GM23338 (cell line): ENCODE results near the gene BEGAIN. TPM values are rescaled to one million over a fixed set of nuclear protein-coding genes. Genes with fewer than 3 reads are reported as not detected.

Experiments used
- ATAC-seq: fragments of 200-7000 bp; cut with Tn5 transposase; 3 replicates; pipeline ENCODE4 v1.9.1; 2020
- DNase-seq: peaks from one replicate; pipeline ENCODE4 v3.0.0-alpha.2; 2015; ENCODE audit warnings: low spot score
- H2AFZ ChIP-seq: fragments of 200-600 bp; sonication (generic); 2 replicates; pipeline ENCODE4 v1.8.0; 2016; ENCODE audit warnings: antibody characterized with exemption, mild to moderate bottlenecking, moderate library complexity
- H3F3A ChIP-seq: fragments of 200-600 bp; sonication (generic); replicated peaks from 2 replicates; pipeline ENCODE4 v1.8.0; 2017; ENCODE audit warnings: antibody characterized with exemption, mixed run types, low read depth
- H3K27ac ChIP-seq: fragments of 200-600 bp; sonication (generic); 2 replicates; pipeline ENCODE4 v1.6.1; 2016; ENCODE audit warnings: low read depth
- H3K27me3 ChIP-seq: fragments of 200-600 bp; sonication (generic); 2 replicates; pipeline ENCODE4 v1.8.0; 2016; ENCODE audit warnings: mild to moderate bottlenecking, mixed run types, moderate library complexity; ENCODE audit not compliant: insufficient read depth
- H3K36me3 ChIP-seq: fragments of 200-600 bp; sonication (generic); 2 replicates; pipeline ENCODE4 v1.8.0; 2016; ENCODE audit warnings: mild to moderate bottlenecking; ENCODE audit not compliant: insufficient read depth
- H3K4me1 ChIP-seq: fragments of 200-600 bp; sonication (generic); 2 replicates; pipeline ENCODE4 v1.8.0; 2016; ENCODE audit warnings: mild to moderate bottlenecking, moderate library complexity; ENCODE audit not compliant: insufficient read depth
- H3K4me2 ChIP-seq: fragments of 200-600 bp; sonication (generic); 2 replicates; pipeline ENCODE4 v1.7.1; 2017; ENCODE audit warnings: mixed run types
- H3K4me3 ChIP-seq: fragments of 200-600 bp; sonication (generic); 2 replicates; pipeline ENCODE4 v1.6.1; 2016; ENCODE audit warnings: mixed run types
- H3K79me2 ChIP-seq: fragments of 200-600 bp; sonication (generic); replicated peaks from 2 replicates; pipeline ENCODE4 v1.8.0; 2017; ENCODE audit warnings: mild to moderate bottlenecking; ENCODE audit not compliant: insufficient read depth
- H3K9me2 ChIP-seq: fragments of 200-600 bp; sonication (generic); 2 replicates; pipeline ENCODE4 v1.8.0; 2017; ENCODE audit not compliant: insufficient read depth
- H4K20me1 ChIP-seq: fragments of 200-600 bp; sonication (generic); replicated peaks from 2 replicates; pipeline ENCODE4 v1.8.0; 2017; ENCODE audit warnings: mild to moderate bottlenecking; ENCODE audit not compliant: insufficient read depth
- H3K27ac Mint-ChIP-seq: 2 replicates; pipeline ENCODE4 v1.8.0; 2020; ENCODE audit warnings: inconsistent platforms, mild to moderate bottlenecking, moderate library complexity, mixed read lengths
- H3K27me3 Mint-ChIP-seq: 3 replicates; pipeline ENCODE4 v1.8.0; 2022; ENCODE audit warnings: low read depth, mild to moderate bottlenecking, moderate library complexity, mixed read lengths, inconsistent platforms; ENCODE audit not compliant: insufficient read depth, poor library complexity
- H3K36me3 Mint-ChIP-seq: 3 replicates; pipeline ENCODE4 v1.8.0; 2021; ENCODE audit warnings: low read depth, mild to moderate bottlenecking, inconsistent platforms, moderate library complexity, mixed read lengths
- H3K4me1 Mint-ChIP-seq: 3 replicates; pipeline ENCODE4 v1.8.0; 2020; ENCODE audit warnings: mild to moderate bottlenecking, inconsistent platforms, mixed read lengths
- H3K4me3 Mint-ChIP-seq: 3 replicates; pipeline ENCODE4 v1.8.0; 2021; ENCODE audit warnings: moderate library complexity, mild to moderate bottlenecking, inconsistent platforms, mixed read lengths
- H3K9me3 Mint-ChIP-seq: 3 replicates; pipeline ENCODE4 v1.8.0; 2020; ENCODE audit warnings: moderate library complexity, mild to moderate bottlenecking, inconsistent platforms, mixed read lengths
- EZH2phosphoT487 ChIP-seq: fragments of 200-600 bp; sonication (generic); IDR thresholded peaks from one replicate; pipeline ENCODE4 v1.8.1; 2018; ENCODE audit warnings: antibody characterized with exemption; ENCODE audit not compliant: unreplicated experiment
- NANOG ChIP-seq: IDR thresholded peaks from 2 replicates; pipeline ENCODE4 v1.6.1; 2016; ENCODE audit warnings: antibody characterized with exemption, borderline replicate concordance
- POLR2AphosphoS5 ChIP-seq: IDR thresholded peaks from 2 replicates; pipeline ENCODE4 v1.6.1; 2016; ENCODE audit warnings: antibody characterized with exemption, low read depth
- STAT1 ChIP-seq: IDR thresholded peaks from one replicate; pipeline ENCODE4 v1.6.1; 2016; ENCODE audit warnings: antibody characterized with exemption; ENCODE audit not compliant: unreplicated experiment
- ZNF114 ChIP-seq: fragments of 250-450 bp; sonication (Bioruptor Pico); IDR thresholded peaks from 2 replicates; pipeline ENCODE4 v1.5.0; 2020; ENCODE audit warnings: mild to moderate bottlenecking, moderate library complexity
- polyA plus RNA-seq: library from polyadenylated mRNA; unstranded; fragments of >200 nt; fragmentation: Nextera tagmentation; extraction: Ambion mirVana; gene quantifications from 2 replicates; pipeline ENCODE4 v1.2.1, GENCODE V29; 2016
- total RNA-seq: library from RNA; depleted of rRNA; stranded (reverse); fragments of >200 nt; shearing (Covaris generic); gene quantifications from 2 replicates; pipeline ENCODE4 v1.2.3, GENCODE V29; 2014
- TF ChIP-seq, protein P1 (sequence below): IDR thresholded peaks from 2 replicates; pipeline ENCODE4 v1.6.1; 2016; ENCODE audit warnings: antibody characterized with exemption
- TF ChIP-seq, protein P2 (sequence below): fragments of 250-450 bp; sonication (Bioruptor Pico); IDR thresholded peaks from 2 replicates; pipeline ENCODE4 v1.5.0; 2020; ENCODE audit warnings: mild to moderate bottlenecking, moderate library complexity
- TF ChIP-seq, protein P3 (sequence below): IDR thresholded peaks from one replicate; pipeline ENCODE4 v1.6.1; 2018; ENCODE audit warnings: antibody characterized with exemption; ENCODE audit not compliant: unreplicated experiment
- TF ChIP-seq, protein P4 (sequence below), 2 experiments: fragments of 200-600 bp in 1 of 2; sonication (generic) in 1 of 2; conservative IDR thresholded peaks; 2 replicates each; pipeline versions ENCODE4 v1.5.1 to v1.6.1; 2016 to 2017; ENCODE audit warnings: antibody characterized with exemption in 2 of 2, low read depth in 2 of 2, mild to moderate bottlenecking in 2 of 2, moderate library complexity in 1 of 2

The BEGAIN gene
- total and polyA plus RNA-seq, 2 experiments from 2014 or later: 0.60 to 2.4 TPM

DNA sequence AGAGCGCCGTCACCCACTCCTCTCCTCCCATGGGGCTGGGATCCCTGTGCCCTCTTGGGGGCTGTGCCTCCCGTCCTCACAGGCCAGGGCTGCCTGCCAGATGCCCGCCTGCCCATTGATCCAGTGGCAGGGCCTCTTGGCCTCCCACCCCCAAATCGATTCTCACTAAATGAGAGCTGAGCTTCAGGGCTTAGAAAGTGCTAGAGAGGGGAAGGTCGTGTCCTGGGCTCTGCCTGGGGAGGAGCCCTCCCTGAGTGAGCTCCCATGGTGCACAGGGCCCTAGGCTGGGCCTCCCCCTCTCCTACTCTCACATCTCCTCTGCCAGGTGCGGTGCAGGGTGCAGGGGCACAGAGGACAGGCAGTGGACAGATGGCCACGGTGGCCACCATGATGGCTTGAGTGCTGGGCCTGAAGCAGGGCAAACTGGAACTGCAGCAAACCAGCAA is 9.2 kb downstream of the BEGAIN start (continued):
- TF ChIP-seq, protein P1, sequence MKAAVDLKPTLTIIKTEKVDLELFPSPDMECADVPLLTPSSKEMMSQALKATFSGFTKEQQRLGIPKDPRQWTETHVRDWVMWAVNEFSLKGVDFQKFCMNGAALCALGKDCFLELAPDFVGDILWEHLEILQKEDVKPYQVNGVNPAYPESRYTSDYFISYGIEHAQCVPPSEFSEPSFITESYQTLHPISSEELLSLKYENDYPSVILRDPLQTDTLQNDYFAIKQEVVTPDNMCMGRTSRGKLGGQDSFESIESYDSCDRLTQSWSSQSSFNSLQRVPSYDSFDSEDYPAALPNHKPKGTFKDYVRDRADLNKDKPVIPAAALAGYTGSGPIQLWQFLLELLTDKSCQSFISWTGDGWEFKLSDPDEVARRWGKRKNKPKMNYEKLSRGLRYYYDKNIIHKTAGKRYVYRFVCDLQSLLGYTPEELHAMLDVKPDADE: no peak
- TF ChIP-seq, protein P2, sequence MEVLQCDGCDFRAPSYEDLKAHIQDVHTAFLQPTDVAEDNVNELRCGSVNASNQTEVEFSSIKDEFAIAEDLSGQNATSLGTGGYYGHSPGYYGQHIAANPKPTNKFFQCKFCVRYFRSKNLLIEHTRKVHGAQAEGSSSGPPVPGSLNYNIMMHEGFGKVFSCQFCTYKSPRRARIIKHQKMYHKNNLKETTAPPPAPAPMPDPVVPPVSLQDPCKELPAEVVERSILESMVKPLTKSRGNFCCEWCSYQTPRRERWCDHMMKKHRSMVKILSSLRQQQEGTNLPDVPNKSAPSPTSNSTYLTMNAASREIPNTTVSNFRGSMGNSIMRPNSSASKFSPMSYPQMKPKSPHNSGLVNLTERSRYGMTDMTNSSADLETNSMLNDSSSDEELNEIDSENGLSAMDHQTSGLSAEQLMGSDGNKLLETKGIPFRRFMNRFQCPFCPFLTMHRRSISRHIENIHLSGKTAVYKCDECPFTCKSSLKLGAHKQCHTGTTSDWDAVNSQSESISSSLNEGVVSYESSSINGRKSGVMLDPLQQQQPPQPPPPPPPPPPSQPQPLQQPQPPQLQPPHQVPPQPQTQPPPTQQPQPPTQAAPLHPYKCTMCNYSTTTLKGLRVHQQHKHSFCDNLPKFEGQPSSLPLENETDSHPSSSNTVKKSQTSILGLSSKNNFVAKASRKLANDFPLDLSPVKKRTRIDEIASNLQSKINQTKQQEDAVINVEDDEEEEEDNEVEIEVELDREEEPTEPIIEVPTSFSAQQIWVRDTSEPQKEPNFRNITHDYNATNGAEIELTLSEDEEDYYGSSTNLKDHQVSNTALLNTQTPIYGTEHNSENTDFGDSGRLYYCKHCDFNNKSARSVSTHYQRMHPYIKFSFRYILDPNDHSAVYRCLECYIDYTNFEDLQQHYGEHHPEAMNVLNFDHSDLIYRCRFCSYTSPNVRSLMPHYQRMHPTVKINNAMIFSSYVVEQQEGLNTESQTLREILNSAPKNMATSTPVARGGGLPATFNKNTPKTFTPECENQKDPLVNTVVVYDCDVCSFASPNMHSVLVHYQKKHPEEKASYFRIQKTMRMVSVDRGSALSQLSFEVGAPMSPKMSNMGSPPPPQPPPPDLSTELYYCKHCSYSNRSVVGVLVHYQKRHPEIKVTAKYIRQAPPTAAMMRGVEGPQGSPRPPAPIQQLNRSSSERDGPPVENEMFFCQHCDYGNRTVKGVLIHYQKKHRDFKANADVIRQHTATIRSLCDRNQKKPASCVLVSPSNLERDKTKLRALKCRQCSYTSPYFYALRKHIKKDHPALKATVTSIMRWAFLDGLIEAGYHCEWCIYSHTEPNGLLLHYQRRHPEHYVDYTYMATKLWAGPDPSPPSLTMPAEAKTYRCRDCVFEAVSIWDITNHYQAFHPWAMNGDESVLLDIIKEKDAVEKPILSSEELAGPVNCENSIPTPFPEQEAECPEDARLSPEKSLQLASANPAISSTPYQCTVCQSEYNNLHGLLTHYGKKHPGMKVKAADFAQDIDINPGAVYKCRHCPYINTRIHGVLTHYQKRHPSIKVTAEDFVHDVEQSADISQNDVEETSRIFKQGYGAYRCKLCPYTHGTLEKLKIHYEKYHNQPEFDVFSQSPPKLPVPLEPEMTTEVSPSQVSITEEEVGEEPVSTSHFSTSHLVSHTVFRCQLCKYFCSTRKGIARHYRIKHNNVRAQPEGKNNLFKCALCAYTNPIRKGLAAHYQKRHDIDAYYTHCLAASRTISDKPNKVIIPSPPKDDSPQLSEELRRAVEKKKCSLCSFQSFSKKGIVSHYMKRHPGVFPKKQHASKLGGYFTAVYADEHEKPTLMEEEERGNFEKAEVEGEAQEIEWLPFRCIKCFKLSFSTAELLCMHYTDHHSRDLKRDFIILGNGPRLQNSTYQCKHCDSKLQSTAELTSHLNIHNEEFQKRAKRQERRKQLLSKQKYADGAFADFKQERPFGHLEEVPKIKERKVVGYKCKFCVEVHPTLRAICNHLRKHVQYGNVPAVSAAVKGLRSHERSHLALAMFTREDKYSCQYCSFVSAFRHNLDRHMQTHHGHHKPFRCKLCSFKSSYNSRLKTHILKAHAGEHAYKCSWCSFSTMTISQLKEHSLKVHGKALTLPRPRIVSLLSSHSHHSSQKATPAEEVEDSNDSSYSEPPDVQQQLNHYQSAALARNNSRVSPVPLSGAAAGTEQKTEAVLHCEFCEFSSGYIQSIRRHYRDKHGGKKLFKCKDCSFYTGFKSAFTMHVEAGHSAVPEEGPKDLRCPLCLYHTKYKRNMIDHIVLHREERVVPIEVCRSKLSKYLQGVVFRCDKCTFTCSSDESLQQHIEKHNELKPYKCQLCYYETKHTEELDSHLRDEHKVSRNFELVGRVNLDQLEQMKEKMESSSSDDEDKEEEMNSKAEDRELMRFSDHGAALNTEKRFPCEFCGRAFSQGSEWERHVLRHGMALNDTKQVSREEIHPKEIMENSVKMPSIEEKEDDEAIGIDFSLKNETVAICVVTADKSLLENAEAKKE: no peak
- TF ChIP-seq STAT1 (no peak), NANOG (no peak), EZH2phosphoT487 (no peak)

DNA sequence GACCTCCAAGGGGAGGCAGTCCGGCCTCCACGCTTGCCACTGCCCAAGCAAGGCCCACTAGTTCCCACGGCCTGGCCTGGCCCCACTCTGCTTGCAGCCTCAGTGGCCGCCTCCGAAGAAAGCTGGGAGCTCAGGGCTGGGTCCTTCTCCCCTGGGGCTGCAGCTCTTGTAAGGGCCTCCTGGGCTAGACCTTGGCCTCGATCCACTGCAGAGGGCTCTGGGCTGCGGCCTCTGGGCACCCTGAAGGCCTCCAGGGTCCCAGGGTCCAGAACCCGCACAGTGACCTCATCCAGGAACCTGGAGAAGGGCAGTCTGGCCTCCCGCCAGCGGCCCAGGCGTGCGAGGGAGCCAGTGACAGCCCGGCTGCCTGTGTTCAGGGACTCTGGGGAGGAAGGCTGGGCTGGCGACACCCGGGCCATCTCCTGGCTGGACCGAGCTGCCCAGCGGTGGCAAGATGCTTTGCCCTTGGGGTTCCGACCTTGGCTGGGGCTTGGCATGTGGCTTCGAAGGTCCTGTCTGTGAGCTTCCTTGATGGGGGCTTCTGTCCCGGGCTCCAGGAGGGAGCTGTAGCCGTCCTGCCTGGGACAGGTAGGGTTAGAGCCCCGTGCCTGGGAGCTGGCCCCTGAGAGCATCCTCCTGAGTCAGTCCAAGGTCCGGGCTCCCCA is 9.8 kb downstream of the BEGAIN start:
- H4K20me1 ChIP-seq: no peaks in the 10 kb centered on the region
- no peaks in the 10 kb centered on the region for H3K9me3 Mint-ChIP-seq
- H3K4me1 Mint-ChIP-seq: peaks cover 11% of the 10 kb centered on the region
- no peak overlapping the region for H2AFZ ChIP-seq
- no peak overlapping the region for H3K27ac Mint-ChIP-seq
- DNase-seq (no peak), ATAC-seq (no peak)
- no peak overlapping the region for H3K4me3 Mint-ChIP-seq
- peaks cover 5% of the 10 kb centered on the region; the same call in 1 of the 2 replicates for H3K4me1 ChIP-seq
- H3K36me3 ChIP-seq: no peaks in the 10 kb centered on the region
- H3K79me2 ChIP-seq: no peaks in the 10 kb centered on the region
- H3K4me2 ChIP-seq: no peak overlapping the region
- no peak overlapping the region for H3K27ac ChIP-seq
- no peaks in the 10 kb centered on the region for H3K27me3 ChIP-seq
- H3F3A ChIP-seq: no peaks in the 10 kb centered on the region
- H3K9me2 ChIP-seq: no peaks in the 10 kb centered on the region
- no peaks in the 10 kb centered on the region for H3K36me3 Mint-ChIP-seq
- peaks cover 16% of the 10 kb centered on the region for H3K27me3 Mint-ChIP-seq
- no peak overlapping the region for H3K4me3 ChIP-seq
- TF ChIP-seq, protein P1: no peak
- TF ChIP-seq, protein P3, sequence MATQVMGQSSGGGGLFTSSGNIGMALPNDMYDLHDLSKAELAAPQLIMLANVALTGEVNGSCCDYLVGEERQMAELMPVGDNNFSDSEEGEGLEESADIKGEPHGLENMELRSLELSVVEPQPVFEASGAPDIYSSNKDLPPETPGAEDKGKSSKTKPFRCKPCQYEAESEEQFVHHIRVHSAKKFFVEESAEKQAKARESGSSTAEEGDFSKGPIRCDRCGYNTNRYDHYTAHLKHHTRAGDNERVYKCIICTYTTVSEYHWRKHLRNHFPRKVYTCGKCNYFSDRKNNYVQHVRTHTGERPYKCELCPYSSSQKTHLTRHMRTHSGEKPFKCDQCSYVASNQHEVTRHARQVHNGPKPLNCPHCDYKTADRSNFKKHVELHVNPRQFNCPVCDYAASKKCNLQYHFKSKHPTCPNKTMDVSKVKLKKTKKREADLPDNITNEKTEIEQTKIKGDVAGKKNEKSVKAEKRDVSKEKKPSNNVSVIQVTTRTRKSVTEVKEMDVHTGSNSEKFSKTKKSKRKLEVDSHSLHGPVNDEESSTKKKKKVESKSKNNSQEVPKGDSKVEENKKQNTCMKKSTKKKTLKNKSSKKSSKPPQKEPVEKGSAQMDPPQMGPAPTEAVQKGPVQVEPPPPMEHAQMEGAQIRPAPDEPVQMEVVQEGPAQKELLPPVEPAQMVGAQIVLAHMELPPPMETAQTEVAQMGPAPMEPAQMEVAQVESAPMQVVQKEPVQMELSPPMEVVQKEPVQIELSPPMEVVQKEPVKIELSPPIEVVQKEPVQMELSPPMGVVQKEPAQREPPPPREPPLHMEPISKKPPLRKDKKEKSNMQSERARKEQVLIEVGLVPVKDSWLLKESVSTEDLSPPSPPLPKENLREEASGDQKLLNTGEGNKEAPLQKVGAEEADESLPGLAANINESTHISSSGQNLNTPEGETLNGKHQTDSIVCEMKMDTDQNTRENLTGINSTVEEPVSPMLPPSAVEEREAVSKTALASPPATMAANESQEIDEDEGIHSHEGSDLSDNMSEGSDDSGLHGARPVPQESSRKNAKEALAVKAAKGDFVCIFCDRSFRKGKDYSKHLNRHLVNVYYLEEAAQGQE: no peak
- no peak for TF ChIP-seq ZNF114 (CRISPR knock-in tag)
- TF ChIP-seq, protein P4, sequence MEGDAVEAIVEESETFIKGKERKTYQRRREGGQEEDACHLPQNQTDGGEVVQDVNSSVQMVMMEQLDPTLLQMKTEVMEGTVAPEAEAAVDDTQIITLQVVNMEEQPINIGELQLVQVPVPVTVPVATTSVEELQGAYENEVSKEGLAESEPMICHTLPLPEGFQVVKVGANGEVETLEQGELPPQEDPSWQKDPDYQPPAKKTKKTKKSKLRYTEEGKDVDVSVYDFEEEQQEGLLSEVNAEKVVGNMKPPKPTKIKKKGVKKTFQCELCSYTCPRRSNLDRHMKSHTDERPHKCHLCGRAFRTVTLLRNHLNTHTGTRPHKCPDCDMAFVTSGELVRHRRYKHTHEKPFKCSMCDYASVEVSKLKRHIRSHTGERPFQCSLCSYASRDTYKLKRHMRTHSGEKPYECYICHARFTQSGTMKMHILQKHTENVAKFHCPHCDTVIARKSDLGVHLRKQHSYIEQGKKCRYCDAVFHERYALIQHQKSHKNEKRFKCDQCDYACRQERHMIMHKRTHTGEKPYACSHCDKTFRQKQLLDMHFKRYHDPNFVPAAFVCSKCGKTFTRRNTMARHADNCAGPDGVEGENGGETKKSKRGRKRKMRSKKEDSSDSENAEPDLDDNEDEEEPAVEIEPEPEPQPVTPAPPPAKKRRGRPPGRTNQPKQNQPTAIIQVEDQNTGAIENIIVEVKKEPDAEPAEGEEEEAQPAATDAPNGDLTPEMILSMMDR (conservative IDR thresholded peaks at IDR 0.05; ENCODE audit: low read depth in 2 of 2): no peak
- TF ChIP-seq POLR2AphosphoS5: no peak
- TF ChIP-seq EZH2phosphoT487: no peak
